ENCODE data around the gene MCEE. TPM values are rescaled to one million over a fixed set of nuclear protein-coding genes. Genes with fewer than 3 reads are reported as not detected.
"Not testable (repeated sequence)": the region's sequence is repeated elsewhere in the genome, so short reads cannot be mapped to it uniquely, and the experiment has no call there.

The MCEE gene
- total RNA-seq, 1 experiment from 2014 or later, result 15.4 TPM

DNA sequence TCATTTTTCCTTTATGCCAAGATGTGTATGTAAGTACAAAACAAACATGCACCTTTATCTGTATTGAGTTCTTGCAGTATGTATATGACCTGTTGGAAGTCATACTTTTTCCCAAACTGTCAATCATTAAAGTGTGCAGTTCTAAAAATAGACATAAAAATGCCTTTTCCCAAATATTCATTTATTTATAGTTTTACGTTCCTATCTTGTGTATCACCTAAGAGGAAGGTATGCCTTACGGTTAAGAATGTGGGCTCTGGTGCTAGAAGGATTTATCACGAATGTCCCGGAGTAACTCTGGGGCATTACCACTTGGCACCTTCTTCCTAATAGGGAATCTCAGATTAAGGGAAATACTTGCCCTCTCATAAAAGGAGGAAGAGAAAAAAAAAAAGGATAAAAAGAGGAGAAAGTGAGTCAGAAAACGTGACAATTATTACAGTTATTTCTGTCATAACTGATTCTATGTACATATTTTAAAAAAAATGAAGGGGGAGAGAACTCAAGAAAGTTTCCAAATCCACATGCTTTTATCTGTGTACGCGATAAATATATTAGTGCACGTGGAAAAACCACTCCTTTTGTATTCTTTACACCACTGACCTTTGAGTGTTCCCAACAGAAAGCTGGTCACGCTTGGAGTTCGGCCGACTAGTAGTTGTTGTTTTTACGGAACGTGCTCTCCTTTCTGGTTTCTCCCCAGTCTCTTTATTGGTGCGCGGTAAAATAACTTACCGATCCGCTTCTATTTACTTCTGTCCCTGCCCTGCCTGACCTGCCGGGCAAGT lies 721 bp downstream of the MCEE start:
- no peak for DNase-seq (ENCODE audit: extremely low read depth, low read depth)

DNA sequence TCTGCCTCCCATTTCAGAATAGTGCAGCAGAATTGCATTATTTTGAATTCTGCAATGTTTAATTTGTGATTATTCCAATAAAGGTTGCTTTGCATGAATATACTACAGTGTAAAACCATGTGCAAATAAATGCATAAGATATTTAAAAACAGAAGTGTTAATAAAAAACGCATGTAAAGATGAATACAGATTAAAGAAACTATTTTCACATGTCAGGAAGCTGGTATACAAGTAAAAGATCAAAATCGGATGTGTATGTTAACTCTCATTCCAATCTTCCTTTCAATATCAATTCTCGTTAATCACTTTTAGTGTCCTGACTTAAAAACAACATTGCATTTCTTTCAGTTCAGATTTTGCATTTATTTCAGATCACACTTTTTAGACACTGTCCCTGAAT lies 3.1 kb downstream of the MCEE start:
- no peak for DNase-seq (ENCODE audit: extremely low read depth, low read depth)

GRCh38 chr2:71125506-71126294 lies 4.3 kb downstream of the MCEE start:
- no peak for DNase-seq (ENCODE audit: extremely low read depth, low read depth)

GRCh38 chr2:71122387-71123298 lies 7.4 kb downstream of the MCEE start:
- DNase-seq (ENCODE audit: extremely low read depth, low read depth), result no peak

- no peak for DNase-seq (ENCODE audit: extremely low read depth, low read depth)
Measured at GRCh38 chr2:71121479-71121878, 8.6 kb downstream of the MCEE start.

- DNase-seq (ENCODE audit: extremely low read depth, low read depth), result no peak
Measured at GRCh38 chr2:71120195-71120594, 9.8 kb downstream of the MCEE start.

DNA sequence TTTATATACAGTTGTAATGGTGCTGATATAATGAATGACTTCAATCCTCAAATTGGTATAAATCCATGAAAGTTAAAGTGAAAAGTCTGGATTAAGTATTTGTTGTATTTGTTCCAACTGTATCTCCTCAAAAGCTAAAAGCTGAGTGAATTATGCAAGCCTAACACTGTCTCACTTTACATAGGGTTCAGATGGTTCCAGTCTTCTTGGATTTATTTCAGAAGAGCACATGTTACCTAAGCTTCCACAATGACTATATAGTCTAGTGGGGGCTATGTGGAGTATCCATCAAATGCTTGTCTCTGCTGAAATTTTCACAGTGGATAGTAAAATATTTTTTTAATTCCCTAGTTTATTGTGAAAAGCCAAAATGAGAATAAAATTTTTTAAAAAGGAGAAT lies 13.0 kb downstream of the MCEE start:
- DNase-seq (ENCODE audit: extremely low read depth, low read depth), result no peak

DNA sequence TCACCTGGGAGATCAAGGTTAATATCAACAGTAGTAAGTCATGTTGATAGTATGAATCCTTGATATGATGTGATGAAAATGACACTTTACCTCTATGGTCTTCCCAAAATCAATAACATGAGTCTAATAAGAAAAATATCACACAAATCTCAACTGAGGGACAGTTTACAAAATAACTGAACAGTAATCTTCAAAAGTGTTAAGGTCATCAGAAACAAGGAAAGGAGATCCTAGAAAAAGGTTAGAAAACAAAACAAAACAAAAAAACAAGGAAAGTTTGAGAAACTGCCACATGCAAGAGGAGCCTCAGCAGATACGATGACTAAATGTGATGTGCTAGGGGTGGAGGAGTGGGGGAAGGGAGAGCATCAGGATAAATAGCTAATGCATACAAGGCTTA lies 16.2 kb downstream of the MCEE start:
- no peak for DNase-seq (ENCODE audit: extremely low read depth, low read depth)

DNA sequence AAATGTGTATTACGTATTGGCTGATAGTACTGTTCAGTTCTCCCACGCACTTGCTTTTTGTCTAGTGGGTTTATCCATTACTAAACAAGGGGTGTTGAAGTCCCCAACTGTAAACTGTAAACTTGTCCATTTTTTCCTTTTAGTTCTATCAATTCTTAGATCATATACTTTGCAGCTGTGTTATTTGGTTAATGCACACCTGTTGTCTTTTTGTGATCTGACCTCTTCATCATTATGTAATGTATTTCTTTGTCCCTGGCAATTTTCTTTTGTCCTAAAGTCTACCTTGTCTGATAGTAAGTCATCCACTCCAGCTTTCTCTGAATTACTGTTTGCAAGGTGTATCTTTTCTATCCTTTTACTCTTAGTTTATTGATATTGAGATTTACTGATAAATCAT lies 21.9 kb downstream of the MCEE start:
- no peak for DNase-seq (ENCODE audit: extremely low read depth, low read depth)

DNA sequence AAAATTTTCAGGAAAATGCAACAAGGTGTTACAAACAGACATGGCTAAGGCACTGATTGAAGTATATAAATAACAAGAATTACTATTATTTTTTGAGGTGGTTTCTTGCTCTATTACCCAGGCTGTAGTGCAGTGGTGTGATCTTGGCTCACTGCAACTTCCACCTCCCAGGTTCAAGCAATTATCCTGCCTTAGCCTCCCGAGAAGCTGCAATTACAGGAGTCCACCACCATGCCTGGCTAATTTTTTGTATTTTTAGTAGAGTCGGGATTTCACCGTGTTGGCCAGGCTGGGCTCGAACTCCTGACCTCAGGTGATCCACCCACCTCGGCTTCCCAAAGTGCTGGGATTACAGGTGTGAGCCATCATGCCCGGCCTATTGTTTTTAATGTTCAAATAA lies 23.6 kb downstream of the MCEE start:
- DNase-seq (ENCODE audit: extremely low read depth, low read depth), result not testable (repeated sequence)

GRCh38 chr2:71103809-71104208 lies 26.2 kb downstream of the MCEE start:
- no peak for DNase-seq (ENCODE audit: extremely low read depth, low read depth)

- DNase-seq (ENCODE audit: extremely low read depth, low read depth), result no peak
Measured at GRCh38 chr2:71102981-71103681, 26.9 kb downstream of the MCEE start.

- no peak for DNase-seq (ENCODE audit: extremely low read depth, low read depth)
Measured at GRCh38 chr2:71101656-71102055, 28.4 kb downstream of the MCEE start.

DNA sequence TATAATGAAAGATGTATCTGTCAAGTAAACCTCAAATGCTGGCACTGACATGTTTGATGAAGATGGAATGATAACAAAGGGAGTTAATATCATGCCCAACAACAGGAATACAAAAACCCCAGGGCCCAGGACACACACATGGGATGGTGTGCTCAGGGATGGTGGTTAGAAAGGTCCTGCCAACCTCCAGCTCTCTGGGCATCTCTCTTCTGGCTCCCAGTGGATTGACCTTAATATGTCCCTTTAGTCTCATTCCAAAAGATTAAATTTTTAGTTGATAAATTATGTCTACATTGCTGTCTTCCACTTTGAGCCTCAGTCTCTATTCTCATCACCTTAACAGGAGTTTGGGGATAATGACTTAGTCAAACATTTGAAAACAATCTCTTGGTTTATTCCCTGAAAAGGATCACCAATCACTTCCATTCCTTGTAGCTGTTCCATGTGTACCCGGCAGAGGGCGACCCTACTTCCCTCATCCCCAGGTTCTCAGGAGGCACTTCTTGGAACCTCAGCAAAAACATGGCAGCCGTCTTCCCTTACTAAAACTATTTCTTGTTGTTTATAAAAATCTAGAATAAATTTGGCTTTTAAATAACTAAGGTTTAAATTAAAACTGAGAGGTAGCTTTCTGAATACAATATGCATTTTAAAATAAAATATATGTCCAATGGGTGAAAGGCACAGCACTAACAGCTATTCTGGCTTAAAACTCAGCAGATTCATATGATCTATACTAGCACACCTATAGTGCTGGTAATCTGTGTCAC lies 29.6 kb downstream of the MCEE start:
- DNase-seq (ENCODE audit: extremely low read depth, low read depth), result peak; percentile 60

- not testable (repeated sequence) for DNase-seq (ENCODE audit: extremely low read depth, low read depth)
Measured at GRCh38 chr2:71092491-71093260, 37.4 kb downstream of the MCEE start.

GRCh38 chr2:71091808-71092207 lies 38.2 kb downstream of the MCEE start:
- DNase-seq (ENCODE audit: extremely low read depth, low read depth), result not testable (repeated sequence)

GRCh38 chr2:71089475-71089874 lies 40.6 kb downstream of the MCEE start:
- not testable (repeated sequence) for DNase-seq (ENCODE audit: extremely low read depth, low read depth)

GRCh38 chr2:71085325-71086003 lies 44.6 kb downstream of the MCEE start:
- not testable (repeated sequence) for DNase-seq (ENCODE audit: extremely low read depth, low read depth)

Measured in NCI-H460 (cell line).